Kidney epithelial cell (primary cell): ENCODE measurements around the gene PUS1. TPM values are rescaled to one million over a fixed set of nuclear protein-coding genes. Genes with fewer than 3 reads are reported as not detected.
"Not testable (repeated sequence)": the region's sequence is repeated elsewhere in the genome, so short reads cannot be mapped to it uniquely, and the experiment has no call there.

ENCODE experiments used
- DNase-seq: peaks from one replicate; pipeline ENCODE4 v3.0.0-alpha.2; 2010; ENCODE audit warnings: low read depth
- H3K27me3 ChIP-seq: 2 replicates; pipeline ENCODE4 v1.6.0; 2011; ENCODE audit warnings: low read length; ENCODE audit not compliant: control insufficient read depth, insufficient read depth
- H3K36me3 ChIP-seq: 2 replicates; pipeline ENCODE4 v1.5.1; 2011; ENCODE audit warnings: low read length; ENCODE audit not compliant: control insufficient read depth, insufficient read depth
- H3K4me3 ChIP-seq: 2 replicates; pipeline ENCODE4 v1.5.1; 2011; ENCODE audit warnings: low read depth, mild to moderate bottlenecking, control low read depth, low read length
- total RNA-seq: library from RNA; depleted of rRNA; stranded (reverse); fragments of >200 nt; gene quantifications from 2 replicates; pipeline ENCODE4 v1.2.3, GENCODE V29; 2015
- TF ChIP-seq, protein P1 (sequence below): IDR thresholded peaks from 2 replicates; pipeline ENCODE4 v1.5.1; 2011; ENCODE audit warnings: mild to moderate bottlenecking, moderate library complexity, low read length, control low read depth, inconsistent platforms; ENCODE audit not compliant: insufficient read depth, poor library complexity, severe bottlenecking

Gene PUS1
- total RNA-seq, 1 donor from 2014 or later = 22.9 TPM

DNA sequence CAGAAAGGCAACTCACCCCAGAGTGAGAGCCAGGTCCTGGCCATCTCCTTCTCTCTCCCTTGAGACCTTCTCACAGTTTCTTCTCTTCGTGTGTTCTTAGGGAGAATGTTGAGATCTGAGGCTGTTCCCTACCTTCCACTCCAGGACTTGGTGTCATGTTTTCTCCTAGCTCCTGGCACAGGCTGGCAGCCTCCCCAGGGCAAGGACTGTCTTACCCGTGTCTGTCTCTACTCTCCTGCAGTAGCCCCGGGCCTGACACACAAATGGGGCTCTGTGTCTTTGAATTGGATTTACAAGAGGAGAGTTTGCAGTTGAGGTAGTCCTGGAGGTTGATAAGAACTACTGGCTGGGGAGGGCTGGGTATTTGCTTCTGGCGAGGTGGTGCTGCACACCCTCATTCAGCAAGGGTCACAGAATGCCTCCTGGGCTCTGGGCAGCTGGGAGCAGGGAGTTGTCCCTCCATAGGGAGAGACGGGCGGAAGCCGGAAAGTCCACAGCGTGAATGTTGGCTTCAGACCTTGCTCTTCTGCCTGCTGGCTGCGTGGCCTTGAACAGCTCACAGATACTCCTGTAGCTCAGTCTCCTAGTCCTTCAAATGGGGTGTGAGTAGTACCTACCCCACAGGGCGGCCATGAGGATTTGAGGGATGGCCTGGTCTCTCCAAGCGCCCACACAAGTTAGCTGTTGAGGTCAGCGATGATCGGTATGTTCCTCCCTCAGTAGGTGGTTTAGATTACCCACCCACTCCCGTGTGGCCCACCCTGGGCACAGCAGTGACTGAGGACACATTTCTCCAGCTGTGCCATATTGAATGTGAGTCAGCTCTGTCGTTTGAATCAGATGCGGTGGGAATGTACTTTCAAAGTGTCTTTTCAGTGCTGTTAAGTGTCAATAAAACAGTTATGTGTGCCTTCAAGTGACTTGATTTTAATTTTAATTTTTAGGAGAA lies 30.8 kb downstream of the PUS1 start:
- Histone ChIP-seq H3K36me3 (peaks cover 1% of the 10 kb centered on the region), H3K27me3 (no peaks in the 10 kb centered on the region), H3K4me3 (no peak overlapping the region)
- TF ChIP-seq, protein P1, sequence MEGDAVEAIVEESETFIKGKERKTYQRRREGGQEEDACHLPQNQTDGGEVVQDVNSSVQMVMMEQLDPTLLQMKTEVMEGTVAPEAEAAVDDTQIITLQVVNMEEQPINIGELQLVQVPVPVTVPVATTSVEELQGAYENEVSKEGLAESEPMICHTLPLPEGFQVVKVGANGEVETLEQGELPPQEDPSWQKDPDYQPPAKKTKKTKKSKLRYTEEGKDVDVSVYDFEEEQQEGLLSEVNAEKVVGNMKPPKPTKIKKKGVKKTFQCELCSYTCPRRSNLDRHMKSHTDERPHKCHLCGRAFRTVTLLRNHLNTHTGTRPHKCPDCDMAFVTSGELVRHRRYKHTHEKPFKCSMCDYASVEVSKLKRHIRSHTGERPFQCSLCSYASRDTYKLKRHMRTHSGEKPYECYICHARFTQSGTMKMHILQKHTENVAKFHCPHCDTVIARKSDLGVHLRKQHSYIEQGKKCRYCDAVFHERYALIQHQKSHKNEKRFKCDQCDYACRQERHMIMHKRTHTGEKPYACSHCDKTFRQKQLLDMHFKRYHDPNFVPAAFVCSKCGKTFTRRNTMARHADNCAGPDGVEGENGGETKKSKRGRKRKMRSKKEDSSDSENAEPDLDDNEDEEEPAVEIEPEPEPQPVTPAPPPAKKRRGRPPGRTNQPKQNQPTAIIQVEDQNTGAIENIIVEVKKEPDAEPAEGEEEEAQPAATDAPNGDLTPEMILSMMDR = no peak
- no peak for DNase-seq

GRCh38 chr12:131960590-131961325 lies 31.7 kb downstream of the PUS1 start:
- H3K27me3 ChIP-seq, H3K4me3 ChIP-seq, DNase-seq, H3K36me3 ChIP-seq: not testable (repeated sequence)

DNA sequence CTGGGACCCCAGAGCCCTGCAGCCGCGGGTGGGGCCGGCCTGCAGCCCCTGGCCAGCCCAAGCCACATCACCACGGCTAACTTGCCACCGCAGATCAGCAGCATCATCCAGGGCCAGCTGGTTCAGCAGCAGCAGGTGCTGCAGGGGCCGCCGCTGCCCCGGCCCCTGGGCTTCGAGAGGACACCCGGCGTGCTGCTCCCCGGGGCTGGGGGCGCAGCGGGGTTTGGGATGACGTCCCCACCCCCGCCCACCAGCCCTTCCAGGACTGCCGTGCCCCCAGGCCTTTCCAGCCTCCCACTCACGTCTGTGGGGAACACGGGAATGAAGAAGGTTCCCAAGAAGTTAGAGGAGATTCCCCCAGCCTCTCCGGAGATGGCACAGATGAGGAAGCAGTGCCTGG lies 32.3 kb downstream of the PUS1 start:
- H3K36me3 ChIP-seq, H3K4me3 ChIP-seq, H3K27me3 ChIP-seq, DNase-seq: not testable (repeated sequence)

DNA sequence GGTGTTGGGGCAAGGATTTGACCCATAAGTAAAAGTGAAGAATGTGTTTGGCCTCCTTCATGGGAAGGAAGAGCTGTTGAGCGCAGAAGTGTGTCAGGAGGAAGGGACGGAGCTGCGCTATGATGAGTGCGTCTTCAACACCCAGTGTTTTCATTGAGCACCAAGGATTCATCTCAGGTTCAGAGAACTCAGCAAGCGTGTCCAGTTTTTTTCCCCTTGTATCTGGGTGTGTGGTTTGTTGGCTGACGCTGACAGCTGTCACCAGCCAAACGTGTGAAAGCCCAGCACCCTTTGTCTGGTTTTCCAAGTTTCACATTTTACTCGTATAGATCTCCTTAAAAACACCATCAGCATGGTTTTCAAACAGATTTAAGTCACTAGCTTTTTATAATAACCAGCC lies 33.0 kb downstream of the PUS1 start:
- no peaks in the 10 kb centered on the region for H3K27me3 ChIP-seq
- H3K4me3 ChIP-seq = no peak overlapping the region
- no peak for DNase-seq
- TF ChIP-seq, protein P1 = no peak
- H3K36me3 ChIP-seq = peaks cover 1% of the 10 kb centered on the region

- TF ChIP-seq, protein P1 = no peak
- no peak for DNase-seq
- H3K36me3 ChIP-seq = peaks cover 1% of the 10 kb centered on the region
- H3K4me3 ChIP-seq = no peak overlapping the region
- H3K27me3 ChIP-seq = no peaks in the 10 kb centered on the region
Observed at GRCh38 chr12:131963381-131963780, 34.3 kb downstream of the PUS1 start.

DNA sequence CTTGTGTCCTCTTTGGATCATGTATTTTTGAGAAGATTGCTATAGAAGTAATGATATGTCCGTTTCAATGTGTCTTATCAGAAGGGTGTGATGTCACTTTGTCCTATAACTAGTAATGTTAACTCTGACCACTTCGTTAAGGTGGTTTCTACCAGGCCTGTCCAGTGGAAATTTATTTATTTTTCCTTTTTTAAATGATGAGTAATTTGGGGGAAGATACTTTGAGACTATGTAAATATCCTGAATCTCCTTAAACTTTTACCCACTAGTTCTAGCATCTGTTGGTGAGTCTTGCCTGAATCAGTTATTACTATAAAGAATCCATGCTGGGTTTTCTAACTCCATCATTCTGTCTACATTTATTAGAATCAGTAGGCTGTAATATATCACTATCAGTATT lies 36.0 kb downstream of the PUS1 start:
- Histone ChIP-seq H3K27me3 (no peaks in the 10 kb centered on the region), H3K4me3 (no peak overlapping the region), H3K36me3 (peaks cover 1% of the 10 kb centered on the region)
- DNase-seq = no peak
- TF ChIP-seq, protein P1 = no peak
